Measurements from ENCODE around the gene POLDIP3.

- no peak; the same call in 1 of the 2 replicates for TF ChIP-seq CTCF (conservative IDR thresholded peaks at IDR 0.05)
- TF ChIP-seq ZFX (IDR thresholded peaks at IDR 0.05), result no peak
Measured at GRCh38 chr22:42560781-42561180, 53.9 kb downstream of the POLDIP3 start.

Data from C4-2B (cell line).